ENCODE results near the gene MCHR1. TPM values are rescaled to one million over a fixed set of nuclear protein-coding genes. Genes with fewer than 3 reads are reported as not detected.

Gene MCHR1
- total and polyA plus RNA-seq, 4 donors: 1.6 TPM; not detected in 3

- peak; percentile 75 to 89 for DNase-seq
- Histone ChIP-seq H3K4me1 (ENCODE audit: control insufficient read depth in 1 of 2, insufficient read depth in 2 of 2, low read length in 2 of 2) (no peaks in the 10 kb centered on the region), H3K27ac (ENCODE audit: low read depth in 1 of 2, low read length in 2 of 2) (peak overlapping the region in 1 of 2 donors; percentile 60), H3K4me3 (ENCODE audit: low read length in 2 of 2) (peak overlapping the region; percentile 79 to 80), H3K27me3 (ENCODE audit: control insufficient read depth in 1 of 2, insufficient read depth in 2 of 2, low read length in 1 of 2) (no peaks in the 10 kb centered on the region), H3K9me3 (ENCODE audit: control insufficient read depth, low read length) (no peaks in the 10 kb centered on the region), H3K36me3 (ENCODE audit: control insufficient read depth in 1 of 2, insufficient read depth in 2 of 2, low read length in 1 of 2) (no peaks in the 10 kb centered on the region)
- intact Hi-C loops (cut with DNase I): loop anchor here (5.0 kb wide), 4 partner anchors 35 to 1105 kb away; partner anchors contain the start of gene RPS19BP1 (in 1 of the 2)
- WGBS, 2 donors: 22 to 23% methylated on average over 46 of the region's 46 CpGs
- ATAC-seq (ENCODE audit: low FRiP score): peak; percentile 57
Observed at GRCh38 chr22:40637183-40638150, 41.8 kb upstream of the MCHR1 start.

- Histone ChIP-seq H3K4me1 (ENCODE audit: control insufficient read depth in 1 of 2, insufficient read depth in 2 of 2, low read length in 2 of 2) (no peaks in the 10 kb centered on the region), H3K36me3 (ENCODE audit: control insufficient read depth in 1 of 2, insufficient read depth in 2 of 2, low read length in 1 of 2) (no peaks in the 10 kb centered on the region), H3K9me3 (ENCODE audit: control insufficient read depth, low read length) (no peaks in the 10 kb centered on the region), H3K27me3 (ENCODE audit: control insufficient read depth in 1 of 2, insufficient read depth in 2 of 2, low read length in 1 of 2) (no peaks in the 10 kb centered on the region), H3K4me3 (ENCODE audit: low read length in 2 of 2) (no peak overlapping the region), H3K27ac (ENCODE audit: low read depth in 1 of 2, low read length in 2 of 2) (no peak overlapping the region)
- WGBS, 2 donors: 97 to 98% methylated on average over 17 of the region's 17 CpGs
- DNase-seq (no peak), ATAC-seq (ENCODE audit: low FRiP score) (no peak)
- intact Hi-C loops (cut with DNase I): loop anchor here (5.0 kb wide), 4 partner anchors 36 to 1106 kb away; partner anchors contain the start of gene RPS19BP1 (in 1 of the 2)
Observed at GRCh38 chr22:40638261-40638660, 41.0 kb upstream of the MCHR1 start.

- H3K4me1 ChIP-seq (ENCODE audit: control insufficient read depth in 1 of 2, insufficient read depth in 2 of 2, low read length in 2 of 2): no peaks in the 10 kb centered on the region
- no peaks in the 10 kb centered on the region for H3K9me3 ChIP-seq (ENCODE audit: control insufficient read depth, low read length)
- H3K27ac ChIP-seq (ENCODE audit: low read depth in 1 of 2, low read length in 2 of 2): no peak overlapping the region
- DNase-seq (no peak), ATAC-seq (ENCODE audit: low FRiP score) (no peak)
- 96 to 98% methylated on average over 6 of the region's 6 CpGs for WGBS, 2 donors
- H3K36me3 ChIP-seq (ENCODE audit: control insufficient read depth in 1 of 2, insufficient read depth in 2 of 2, low read length in 1 of 2): no peaks in the 10 kb centered on the region
- H3K27me3 ChIP-seq (ENCODE audit: control insufficient read depth in 1 of 2, insufficient read depth in 2 of 2, low read length in 1 of 2): no peaks in the 10 kb centered on the region
- no peak overlapping the region for H3K4me3 ChIP-seq (ENCODE audit: low read length in 2 of 2)
- intact Hi-C loops (cut with DNase I): loop anchor here (5.0 to 10.0 kb wide), 2 partner anchors 114 to 276 kb away; no protein-coding TSS in a partner anchor
Observed at GRCh38 chr22:40641269-40641668, 38.0 kb upstream of the MCHR1 start.

GRCh38 chr22:40642316-40642715, 37.0 kb upstream of the MCHR1 start:
- H3K27ac ChIP-seq (ENCODE audit: low read depth in 1 of 2, low read length in 2 of 2): no peak overlapping the region
- WGBS, 2 donors: 90 to 95% methylated on average over 4 of the region's 4 CpGs
- no peak for ATAC-seq (ENCODE audit: low FRiP score)

GRCh38 chr22:40645579-40646197, 33.6 kb upstream of the MCHR1 start:
- H3K27me3 ChIP-seq (ENCODE audit: control insufficient read depth in 1 of 2, insufficient read depth in 2 of 2, low read length in 1 of 2): no peaks in the 10 kb centered on the region
- H3K4me3 ChIP-seq (ENCODE audit: low read length in 2 of 2): no peak overlapping the region
- H3K36me3 ChIP-seq (ENCODE audit: control insufficient read depth in 1 of 2, insufficient read depth in 2 of 2, low read length in 1 of 2): no peaks in the 10 kb centered on the region
- ATAC-seq (ENCODE audit: low FRiP score) (no peak), DNase-seq (no peak)
- no peaks in the 10 kb centered on the region for H3K9me3 ChIP-seq (ENCODE audit: control insufficient read depth, low read length)
- intact Hi-C loops (cut with DNase I): loop anchor here (2.0 to 10.0 kb wide), 3 partner anchors 133 to 281 kb away; no protein-coding TSS in a partner anchor
- WGBS, 2 donors: 30 to 35% methylated on average over 4 of the region's 4 CpGs
- no peaks in the 10 kb centered on the region for H3K4me1 ChIP-seq (ENCODE audit: control insufficient read depth in 1 of 2, insufficient read depth in 2 of 2, low read length in 2 of 2)
- H3K27ac ChIP-seq (ENCODE audit: low read depth in 1 of 2, low read length in 2 of 2): no peak overlapping the region

More at GRCh38 chr22:40642316-40642715, 37.0 kb upstream of the MCHR1 start:
- intact Hi-C loops (cut with DNase I): loop anchor here (5.0 to 10.0 kb wide), 2 partner anchors 115 to 278 kb away; no protein-coding TSS in a partner anchor
- Histone ChIP-seq H3K9me3 (ENCODE audit: control insufficient read depth, low read length) (no peaks in the 10 kb centered on the region), H3K36me3 (ENCODE audit: control insufficient read depth in 1 of 2, insufficient read depth in 2 of 2, low read length in 1 of 2) (no peaks in the 10 kb centered on the region), H3K27me3 (ENCODE audit: control insufficient read depth in 1 of 2, insufficient read depth in 2 of 2, low read length in 1 of 2) (no peaks in the 10 kb centered on the region), H3K4me3 (ENCODE audit: low read length in 2 of 2) (no peak overlapping the region), H3K4me1 (ENCODE audit: control insufficient read depth in 1 of 2, insufficient read depth in 2 of 2, low read length in 2 of 2) (no peaks in the 10 kb centered on the region)
- DNase-seq: no peak

GRCh38 chr22:40648386-40648785, 30.9 kb upstream of the MCHR1 start:
- WGBS, 2 donors: 93 to 97% methylated on average over 10 of the region's 10 CpGs
- no peaks in the 10 kb centered on the region for H3K4me1 ChIP-seq (ENCODE audit: control insufficient read depth in 1 of 2, insufficient read depth in 2 of 2, low read length in 2 of 2)
- no peaks in the 10 kb centered on the region for H3K36me3 ChIP-seq (ENCODE audit: control insufficient read depth in 1 of 2, insufficient read depth in 2 of 2, low read length in 1 of 2)
- H3K27me3 ChIP-seq (ENCODE audit: control insufficient read depth in 1 of 2, insufficient read depth in 2 of 2, low read length in 1 of 2): no peaks in the 10 kb centered on the region
- peak in 1 of 2 donors; percentile 17 for DNase-seq
- H3K4me3 ChIP-seq (ENCODE audit: low read length in 2 of 2): no peak overlapping the region
- no peak overlapping the region for H3K27ac ChIP-seq (ENCODE audit: low read depth in 1 of 2, low read length in 2 of 2)
- no peak for ATAC-seq (ENCODE audit: low FRiP score)
- intact Hi-C loops (cut with DNase I): loop anchor here in 1 of 2 donors (5.0 to 10.0 kb wide), 2 partner anchors 136 to 284 kb away; no protein-coding TSS in a partner anchor
- no peaks in the 10 kb centered on the region for H3K9me3 ChIP-seq (ENCODE audit: control insufficient read depth, low read length)

GRCh38 chr22:40651057-40651456, 28.2 kb upstream of the MCHR1 start:
- intact Hi-C loops (cut with DNase I): loop anchor here in 1 of 2 donors (10.0 kb wide), 1 partner anchor 114 kb away; no protein-coding TSS in a partner anchor
- H3K27ac ChIP-seq (ENCODE audit: low read depth in 1 of 2, low read length in 2 of 2): no peak overlapping the region
- H3K36me3 ChIP-seq (ENCODE audit: control insufficient read depth in 1 of 2, insufficient read depth in 2 of 2, low read length in 1 of 2): no peaks in the 10 kb centered on the region
- no peak overlapping the region for H3K4me3 ChIP-seq (ENCODE audit: low read length in 2 of 2)
- ATAC-seq (ENCODE audit: low FRiP score): no peak
- peaks cover 0 to 1% of the 10 kb centered on the region in 2 donors for H3K4me1 ChIP-seq (ENCODE audit: control insufficient read depth in 1 of 2, insufficient read depth in 2 of 2, low read length in 2 of 2)
- no peaks in the 10 kb centered on the region for H3K9me3 ChIP-seq (ENCODE audit: control insufficient read depth, low read length)
- DNase-seq: no peak
- 36 to 40% methylated on average over 2 of the region's 2 CpGs for WGBS, 2 donors
- no peaks in the 10 kb centered on the region for H3K27me3 ChIP-seq (ENCODE audit: control insufficient read depth in 1 of 2, insufficient read depth in 2 of 2, low read length in 1 of 2)
